ENCODE measurements around the gene STEAP2.
A peak's percentile ranks its signal among the peaks of the same experiment; 100 is the strongest.
"Not testable (repeated sequence)": the region's sequence is repeated elsewhere in the genome, so short reads cannot be mapped to it uniquely, and the experiment has no call there.

The STEAP2 gene

DNA sequence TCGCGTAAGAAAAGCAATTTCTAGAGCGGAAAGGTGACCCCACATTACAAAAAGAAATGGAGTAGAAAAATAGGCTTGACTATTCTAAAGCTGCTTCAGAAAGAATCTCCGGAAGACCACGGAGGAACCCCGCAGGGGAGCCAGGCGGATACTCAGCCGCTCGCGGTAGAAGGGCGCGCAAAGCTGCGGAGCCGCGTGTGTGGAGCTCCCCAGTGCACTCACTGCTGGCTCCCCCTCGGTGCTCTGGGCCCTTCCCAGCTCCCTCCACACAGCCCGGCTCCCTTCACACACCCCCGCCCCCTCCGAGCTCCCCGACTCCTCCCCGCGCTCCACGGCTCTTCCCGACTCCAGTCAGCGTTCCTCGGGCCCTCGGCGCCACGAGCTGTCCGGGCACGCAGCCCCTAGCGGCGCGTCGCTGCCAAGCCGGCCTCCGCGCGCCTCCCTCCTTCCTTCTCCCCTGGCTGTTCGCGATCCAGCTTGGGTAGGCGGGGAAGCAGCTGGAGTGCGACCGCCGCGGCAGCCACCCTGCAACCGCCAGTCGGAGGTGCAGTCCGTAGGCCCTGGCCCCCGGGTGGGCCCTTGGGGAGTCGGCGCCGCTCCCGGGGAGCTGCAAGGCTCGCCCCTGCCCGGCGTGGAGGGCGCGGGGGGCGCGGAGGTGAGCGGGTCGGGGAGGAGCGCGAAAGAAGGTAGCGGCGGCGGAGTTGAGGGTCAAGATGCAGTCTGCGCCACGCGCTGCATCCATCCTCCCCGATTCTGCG is at the start of gene STEAP2:
Gene STEAP2, plus strand, starts transcription at position 350 of the 758 bp plus-strand sequence. CDS start 13,343 bp downstream, outside the sequence.
- DNase-seq (ENCODE audit: low read depth in 2 of 2) = peak; percentile 17 to 18

DNA sequence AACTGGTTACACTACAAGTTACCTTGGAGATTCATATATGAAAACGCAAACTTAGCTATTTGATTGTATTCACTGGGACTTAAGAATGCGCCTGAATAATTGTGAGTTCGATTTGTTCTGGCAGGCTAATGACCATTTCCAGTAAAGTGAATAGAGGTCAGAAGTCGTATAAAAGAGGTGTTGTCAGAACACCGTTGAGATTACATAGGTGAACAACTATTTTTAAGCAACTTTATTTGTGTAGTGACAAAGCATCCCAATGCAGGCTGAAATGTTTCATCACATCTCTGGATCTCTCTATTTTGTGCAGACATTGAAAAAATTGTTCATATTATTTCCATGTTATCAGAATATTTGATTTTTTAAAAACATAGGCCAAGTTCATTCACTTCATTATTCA is 48.0 kb upstream of the STEAP2 start:
- DNase-seq (ENCODE audit: low read depth in 2 of 2) = no peak

DNA sequence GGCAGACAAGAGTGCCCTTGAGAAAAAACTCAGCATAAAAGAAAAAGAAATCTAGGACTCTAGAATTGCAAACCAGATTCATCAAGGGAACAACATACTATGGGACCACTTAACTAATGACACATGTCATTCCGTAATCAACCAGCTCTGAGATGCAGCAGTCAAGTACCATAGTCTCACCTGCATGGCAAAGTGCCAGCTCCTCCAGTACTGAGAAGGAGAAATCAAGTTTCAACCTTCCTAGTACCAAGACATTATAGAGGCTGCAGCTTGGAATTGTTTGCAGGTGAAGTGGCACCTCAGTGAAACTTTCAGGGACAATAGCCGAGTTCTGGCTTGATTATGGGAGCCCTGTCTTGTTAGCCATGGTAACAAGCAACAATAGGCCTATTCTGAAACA is 45.8 kb upstream of the STEAP2 start:
- no peak for DNase-seq (ENCODE audit: low read depth in 2 of 2)

DNA sequence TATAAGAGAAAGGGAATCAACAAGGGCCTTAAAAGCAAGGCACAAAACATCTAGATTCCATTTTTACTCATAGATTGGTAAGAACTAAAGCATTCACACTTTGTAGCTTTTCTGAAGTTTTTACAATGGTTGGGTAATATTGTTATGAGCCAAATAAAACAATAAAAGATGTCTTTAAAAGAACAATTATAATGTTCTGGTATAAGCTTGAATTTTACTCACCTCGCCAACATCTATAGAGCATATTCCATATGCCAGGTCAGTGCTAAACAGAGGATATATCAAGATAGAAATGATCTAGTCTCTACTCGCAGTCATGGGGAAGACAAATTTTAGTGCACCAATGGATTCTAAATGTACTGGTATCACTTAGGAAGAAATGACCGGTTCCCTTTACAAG is 45.4 kb upstream of the STEAP2 start:
- no peak for DNase-seq (ENCODE audit: low read depth in 2 of 2)

DNA sequence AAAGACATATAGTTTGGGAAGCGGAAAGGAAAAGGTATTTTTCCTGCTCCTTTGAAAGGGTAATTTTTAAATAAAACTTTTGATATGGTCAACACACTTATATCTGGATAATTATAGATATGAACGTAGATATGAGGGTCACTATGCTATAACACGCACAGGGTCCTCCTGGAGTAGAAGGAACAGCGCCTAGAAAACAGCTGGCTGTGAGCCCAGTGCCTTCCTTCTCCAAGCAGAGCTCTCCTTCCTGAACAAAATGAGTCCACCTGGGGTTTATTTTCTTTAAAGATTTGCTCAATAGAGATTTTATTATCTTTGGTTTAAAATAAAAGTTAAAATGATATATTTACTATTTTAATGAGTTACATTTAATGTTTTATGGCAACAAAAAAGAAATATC is 44.2 kb upstream of the STEAP2 start:
- no peak for DNase-seq (ENCODE audit: low read depth in 2 of 2)

DNA sequence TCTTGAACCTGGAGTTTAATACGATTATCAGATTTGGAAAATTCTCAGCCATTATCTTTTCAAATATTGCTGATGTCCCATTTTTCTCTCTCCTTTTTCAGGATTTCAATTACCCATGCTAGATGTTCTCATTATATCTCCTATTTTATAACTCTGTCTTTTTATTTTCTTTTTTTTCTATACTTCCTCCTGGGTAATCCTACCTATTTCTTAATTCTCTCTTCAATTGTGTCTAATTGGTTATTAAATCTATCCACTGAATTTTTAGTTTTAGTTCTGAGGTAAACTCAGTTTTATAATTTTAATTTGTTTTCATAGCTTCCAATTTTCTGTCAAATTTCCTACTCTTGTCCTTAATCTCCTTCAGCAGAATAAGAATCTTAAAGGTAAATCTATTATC is 41.6 kb upstream of the STEAP2 start:
- no peak for DNase-seq (ENCODE audit: low read depth in 2 of 2)

DNA sequence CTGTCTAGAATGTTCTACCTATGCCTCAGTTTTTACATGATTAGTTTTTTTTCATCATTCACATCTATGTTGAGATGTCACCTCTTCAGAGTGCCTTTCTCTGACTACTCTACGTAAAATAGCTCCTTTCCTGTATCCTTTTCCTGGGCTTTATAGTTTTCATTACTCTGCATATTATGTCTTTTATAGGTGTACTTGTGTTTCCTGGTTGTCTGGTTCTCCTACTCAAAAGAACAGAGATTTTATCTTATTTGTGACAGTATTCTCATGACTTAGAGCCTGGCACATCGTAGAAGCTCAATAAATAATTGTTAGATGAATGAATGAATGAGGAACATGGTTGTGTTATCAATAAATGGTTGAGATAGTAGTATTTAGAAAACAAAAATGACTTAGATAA is 39.4 kb upstream of the STEAP2 start:
- no peak for DNase-seq (ENCODE audit: low read depth in 2 of 2)

DNA sequence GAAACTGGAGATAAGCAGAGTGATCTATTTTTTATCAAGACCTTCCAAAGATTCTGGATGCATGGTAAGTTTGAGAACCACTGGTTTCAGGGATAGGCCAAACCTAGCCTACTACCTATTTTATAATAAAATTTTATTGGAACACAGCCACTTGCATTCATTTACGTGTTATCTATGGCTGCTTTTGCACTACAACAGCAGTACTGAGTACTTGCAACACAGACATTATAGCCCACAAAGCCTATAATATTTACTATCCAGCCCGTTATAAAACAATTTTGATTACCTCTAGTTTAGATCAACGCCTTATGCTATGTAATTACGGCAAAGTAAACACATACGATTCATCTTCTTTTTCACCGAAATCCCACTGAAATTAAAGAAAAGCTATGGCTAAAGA is 38.9 kb upstream of the STEAP2 start:
- no peak for DNase-seq (ENCODE audit: low read depth in 2 of 2)

DNA sequence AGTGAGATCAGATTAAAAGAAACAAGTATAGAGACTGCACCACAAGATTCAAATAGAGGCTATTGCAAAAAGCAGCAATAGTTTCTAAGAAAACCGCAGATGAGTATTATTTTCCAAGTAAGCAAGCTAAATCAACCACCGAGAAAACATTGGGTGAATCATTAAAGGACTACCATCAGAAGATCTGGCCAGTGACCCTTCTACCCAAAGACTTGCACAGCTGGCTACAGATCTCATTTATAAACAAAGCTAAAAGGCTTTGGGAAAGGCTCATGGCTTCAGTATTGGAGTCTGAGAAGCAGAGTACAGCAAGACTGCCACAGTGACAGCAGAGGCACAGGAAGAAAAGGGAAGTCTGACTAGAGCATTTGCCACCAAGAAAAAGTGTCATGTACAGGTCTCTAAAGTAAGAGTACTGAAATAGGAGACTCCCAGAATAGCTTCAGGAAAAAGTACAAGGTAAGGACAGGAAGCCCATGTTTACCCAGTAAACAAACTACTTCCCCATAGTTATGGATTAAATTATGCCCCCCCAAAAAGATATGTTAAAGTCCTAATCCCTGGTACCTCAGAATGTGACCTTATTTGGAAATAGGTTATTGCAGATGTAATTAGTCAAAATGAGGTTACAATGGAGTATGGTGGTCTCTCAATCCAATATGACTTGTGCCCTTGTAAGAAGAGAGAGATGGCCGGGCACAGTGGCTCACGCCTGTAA is 38.3 kb upstream of the STEAP2 start:
- DNase-seq (ENCODE audit: low read depth in 2 of 2) = no peak

DNA sequence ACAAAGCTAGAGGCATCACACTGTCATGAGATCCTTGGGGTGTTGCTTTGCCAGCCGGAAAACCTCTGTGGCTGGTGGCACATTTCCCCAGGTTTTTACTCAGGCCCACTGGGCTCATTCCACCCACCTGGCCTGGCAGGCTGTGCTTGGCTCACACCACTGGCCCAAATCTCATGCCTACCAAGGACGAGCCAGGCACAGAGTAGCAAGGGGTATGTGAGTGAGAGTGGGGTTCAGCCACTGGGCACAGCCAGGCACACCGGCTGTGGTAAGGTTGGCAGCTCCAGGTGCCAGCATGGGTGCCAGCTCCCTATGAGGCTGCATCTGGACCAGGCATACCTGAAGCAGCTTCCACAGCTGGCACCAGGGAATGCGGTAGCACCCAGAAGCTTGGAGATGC is 35.9 kb upstream of the STEAP2 start:
- DNase-seq (ENCODE audit: low read depth in 2 of 2) = no peak

DNA sequence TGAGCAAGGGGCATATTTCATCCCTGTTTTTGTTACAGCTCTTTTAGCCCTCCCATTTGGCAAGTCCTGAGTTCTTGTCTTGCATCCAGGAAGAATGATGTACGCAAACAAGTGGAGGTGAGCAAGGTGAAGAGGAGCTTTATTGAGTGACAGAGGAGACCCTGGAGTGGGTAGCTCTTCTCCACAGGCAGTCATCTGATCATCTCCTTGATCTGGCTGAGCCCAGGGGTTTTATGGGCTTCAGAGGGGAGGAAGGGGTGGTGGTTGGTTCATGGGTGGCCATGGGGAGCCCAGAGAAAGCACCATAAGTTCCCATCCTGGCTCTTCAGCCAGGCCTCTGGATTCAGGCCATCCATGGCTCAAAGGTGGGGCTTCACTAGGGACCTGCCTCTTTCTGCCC is 35.3 kb upstream of the STEAP2 start:
- DNase-seq (ENCODE audit: low read depth in 2 of 2) = no peak

DNA sequence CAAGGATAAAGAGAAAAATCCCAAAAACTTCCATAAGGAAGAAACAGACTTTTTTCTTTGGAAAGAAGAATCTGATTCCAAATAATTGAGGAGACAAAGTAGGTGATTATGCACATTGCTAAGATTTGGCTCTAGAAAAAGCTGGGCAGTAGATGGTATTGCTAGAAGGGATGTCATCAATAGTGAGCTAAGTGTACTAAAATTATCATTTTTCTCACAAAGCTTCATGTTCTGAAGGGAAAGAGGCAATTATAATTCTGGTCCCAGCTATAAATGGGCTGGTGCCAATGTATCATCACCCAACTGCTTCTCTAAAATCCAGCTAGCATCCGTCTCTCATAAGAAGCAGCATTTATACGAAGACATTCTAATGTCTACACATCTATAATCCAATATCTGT is 33.4 kb upstream of the STEAP2 start:
- DNase-seq (ENCODE audit: low read depth in 2 of 2) = no peak

DNA sequence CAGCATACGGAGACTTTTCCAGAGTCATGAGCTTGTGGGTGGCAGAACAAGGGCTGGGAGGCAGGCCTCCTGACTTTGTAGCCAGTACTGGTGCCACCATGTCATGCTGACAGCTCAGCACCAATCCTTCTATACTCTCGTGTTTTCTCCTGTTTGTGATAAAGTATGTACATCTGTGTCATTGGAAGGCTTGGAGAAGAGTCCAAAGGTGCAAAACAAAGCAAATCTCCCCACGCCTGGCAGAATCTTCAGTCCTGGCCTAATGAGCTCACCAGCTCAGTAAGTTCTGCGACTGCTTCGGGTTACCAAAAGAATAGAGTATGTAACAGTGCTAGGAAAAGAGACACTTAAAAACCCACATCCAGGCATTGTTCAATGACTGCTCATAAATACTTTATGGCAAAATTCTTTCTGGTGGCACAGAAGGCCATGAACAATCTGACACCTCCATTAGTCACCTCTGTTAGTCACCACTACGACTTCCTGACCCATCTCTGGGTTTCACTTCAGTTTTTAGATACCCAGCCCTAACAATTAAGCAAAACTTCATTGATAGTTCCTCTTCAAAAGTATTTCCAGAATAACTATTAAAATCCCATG is 32.8 kb upstream of the STEAP2 start:
- DNase-seq (ENCODE audit: low read depth in 2 of 2) = no peak

DNA sequence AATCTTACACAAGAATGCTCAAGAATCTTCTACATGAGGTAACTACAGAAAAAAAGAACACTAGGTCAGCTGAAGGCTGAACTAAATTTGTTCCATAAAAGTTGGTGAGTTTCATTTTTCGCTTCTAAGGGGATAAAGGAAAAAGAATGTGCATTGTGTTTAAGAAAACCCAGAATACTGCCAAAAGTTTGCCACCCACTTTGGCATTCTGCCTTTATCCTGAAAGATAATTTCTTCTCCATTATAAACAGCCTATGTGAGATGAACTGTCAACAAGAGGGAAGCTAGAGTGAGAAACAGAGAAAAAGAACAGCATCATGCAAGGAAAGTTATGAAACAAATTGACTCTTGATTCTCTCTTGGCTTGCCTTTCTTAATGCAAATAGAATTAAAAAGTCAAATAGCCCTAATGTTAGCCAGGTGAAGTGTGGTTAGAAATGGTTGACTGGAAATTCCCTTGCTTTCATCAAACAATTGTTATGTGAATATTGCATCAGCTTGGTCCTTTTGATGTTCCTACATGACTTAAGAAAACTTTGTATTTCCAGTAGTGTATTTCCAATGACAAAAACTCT is 31.4 kb upstream of the STEAP2 start:
- no peak for DNase-seq (ENCODE audit: low read depth in 2 of 2)

DNA sequence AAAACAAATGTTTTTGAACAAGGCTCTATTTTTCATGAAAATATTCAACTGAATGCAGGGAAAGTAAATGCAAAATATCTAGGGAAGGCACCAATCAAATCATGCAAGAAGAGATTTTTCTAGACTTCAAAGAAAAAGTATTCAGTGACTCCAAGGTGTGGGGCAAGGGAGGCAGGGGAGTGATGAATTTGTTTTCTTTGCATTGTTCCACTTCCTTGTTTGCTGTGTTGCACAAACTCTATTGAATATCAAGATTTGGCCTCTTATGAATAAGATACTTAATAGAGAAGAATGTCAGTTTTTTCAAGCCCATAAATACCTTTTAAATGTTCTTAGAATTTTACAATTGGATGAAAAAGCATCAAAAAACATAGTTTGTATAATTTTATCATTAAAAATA is 30.9 kb upstream of the STEAP2 start:
- no peak for DNase-seq (ENCODE audit: low read depth in 2 of 2)

DNA sequence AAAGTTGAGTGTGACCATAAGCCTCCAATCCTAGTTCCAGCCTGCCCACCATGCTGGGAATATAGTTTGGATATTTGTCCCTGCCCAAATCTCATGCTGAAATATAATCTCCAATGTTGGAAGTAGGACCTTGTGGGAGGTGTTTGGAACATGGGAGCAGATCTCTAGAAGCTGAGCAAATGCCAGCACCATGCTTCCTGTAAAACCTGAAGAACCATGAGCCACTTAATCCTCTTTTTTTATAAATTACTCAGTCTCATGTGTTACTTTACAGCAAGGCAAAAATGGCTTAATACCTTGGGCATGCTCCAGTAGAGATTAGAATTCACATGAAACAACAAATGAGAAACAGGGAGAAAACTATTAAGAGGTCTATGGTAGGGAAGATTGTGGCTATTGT is 30.1 kb upstream of the STEAP2 start:
- no peak for DNase-seq (ENCODE audit: low read depth in 2 of 2)

DNA sequence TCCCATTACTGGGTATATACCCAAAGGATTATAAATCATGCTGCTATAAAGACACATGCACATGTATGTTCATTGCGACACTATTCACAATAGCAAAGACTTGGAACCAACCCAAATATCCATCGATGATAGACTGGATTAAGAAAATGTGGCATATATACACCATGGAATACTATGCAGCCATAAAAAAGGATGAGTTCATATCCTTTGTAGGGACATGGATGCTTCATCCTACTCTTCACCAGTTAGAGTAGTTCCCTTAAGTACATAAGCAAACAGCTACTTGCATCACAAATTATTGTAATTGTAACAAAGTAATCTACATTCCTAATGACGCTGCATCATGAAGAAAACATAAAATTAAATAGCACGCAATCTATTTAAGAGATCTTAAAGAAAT is 25.2 kb upstream of the STEAP2 start:
- not testable (repeated sequence) for DNase-seq (ENCODE audit: low read depth in 2 of 2)

DNA sequence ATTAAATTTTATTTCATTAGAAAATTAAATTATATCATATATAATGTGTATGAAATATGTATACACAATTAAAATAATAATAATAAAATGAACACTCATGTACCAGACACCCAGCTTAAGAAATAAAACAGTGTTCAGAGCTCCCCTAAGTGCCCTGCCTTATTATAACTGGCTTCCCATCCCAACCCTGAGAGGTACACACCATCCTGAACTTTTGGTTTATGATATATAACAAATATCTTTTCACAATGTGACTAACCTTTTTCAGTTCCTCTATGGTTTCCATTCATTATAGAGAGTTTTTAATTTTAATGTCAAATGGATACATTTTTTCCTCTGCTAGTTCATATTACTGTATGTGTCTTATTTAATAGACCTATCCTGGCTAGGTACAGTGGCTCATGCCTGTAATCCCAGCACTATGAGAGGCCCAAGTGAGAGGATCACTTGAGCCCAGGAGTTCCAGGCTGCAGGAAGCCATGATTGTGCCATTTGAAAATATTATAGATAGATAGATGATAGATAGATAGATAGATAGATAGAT is 24.0 kb upstream of the STEAP2 start:
- DNase-seq (ENCODE audit: low read depth in 2 of 2) = no peak

DNA sequence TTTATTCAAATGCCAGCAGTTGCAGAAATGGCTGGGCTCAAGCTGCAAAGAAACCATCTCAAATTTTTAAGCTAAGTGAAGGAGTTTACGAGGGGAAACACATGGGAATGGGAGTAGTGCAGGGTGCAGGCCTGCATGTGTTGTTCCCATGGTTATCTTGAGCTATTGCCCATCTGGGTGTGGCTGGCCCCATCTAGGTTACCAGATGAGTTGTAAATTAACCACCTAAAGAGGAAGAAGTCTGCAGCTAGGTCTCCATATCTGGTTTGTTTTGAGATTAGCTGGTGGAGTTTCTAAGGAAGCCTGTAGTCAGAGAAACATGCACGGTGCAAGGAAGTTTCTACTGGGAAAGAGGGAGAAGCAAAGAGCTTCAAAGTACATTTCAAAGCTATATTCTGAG is 23.3 kb upstream of the STEAP2 start:
- DNase-seq (ENCODE audit: low read depth in 2 of 2) = no peak

DNA sequence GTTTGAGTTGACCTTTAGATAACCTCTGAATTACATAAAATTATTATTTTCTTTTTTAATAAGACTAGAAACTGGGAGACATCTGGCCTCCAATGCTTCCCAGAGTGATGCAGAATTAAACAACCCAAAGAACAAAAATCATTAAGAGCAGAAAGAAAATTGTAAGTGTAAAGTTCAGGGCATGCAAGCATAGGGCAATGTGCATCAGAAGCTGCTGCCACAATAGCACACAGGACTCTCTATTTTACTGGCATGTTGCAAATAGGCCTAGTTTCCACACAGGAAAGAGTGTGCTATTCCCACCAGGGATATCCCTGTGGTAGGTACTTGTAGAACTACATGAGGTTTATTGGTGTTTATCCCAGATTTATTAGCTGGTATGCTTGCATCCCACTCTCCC is 20.5 kb upstream of the STEAP2 start:
- no peak for DNase-seq (ENCODE audit: low read depth in 2 of 2)

DNA sequence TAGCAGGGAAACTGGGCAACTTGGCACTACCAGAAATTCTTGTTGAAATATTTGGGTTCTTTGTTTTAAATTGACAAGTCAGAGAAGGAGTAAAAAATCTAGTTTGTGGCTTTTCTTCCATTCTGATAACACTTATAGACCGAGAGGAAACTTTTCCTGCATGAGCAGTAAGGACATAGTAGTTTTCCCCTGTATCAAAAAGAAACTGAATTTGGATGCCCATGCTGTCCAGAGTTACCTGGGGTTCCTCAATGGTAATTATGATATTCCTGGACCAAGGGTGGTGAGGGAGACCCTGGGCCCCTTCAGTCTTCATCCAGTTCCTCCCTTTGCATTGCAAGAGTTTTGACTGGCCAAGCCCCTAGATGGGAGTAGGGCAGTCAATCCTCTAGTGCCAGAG is 19.9 kb upstream of the STEAP2 start:
- DNase-seq (ENCODE audit: low read depth in 2 of 2) = no peak
